Osteocyte (in vitro differentiated cells): ENCODE measurements around the gene DLG2. TPM values are rescaled to one million over a fixed set of nuclear protein-coding genes. Genes with fewer than 3 reads are reported as not detected.

Experiments
- DNase-seq: peaks from one replicate; pipeline ENCODE4 v3.0.0; 2021; ENCODE audit warnings: mixed read lengths; ENCODE audit not compliant: unreplicated experiment; ENCODE audit errors: extremely low spot score
- H3K27ac Mint-ChIP-seq: one replicate; pipeline ENCODE4 v1.8.0; 2021; ENCODE audit warnings: mild to moderate bottlenecking, mixed read lengths; ENCODE audit not compliant: unreplicated experiment
- H3K27me3 Mint-ChIP-seq: one replicate; pipeline ENCODE4 v1.8.0; 2021; ENCODE audit warnings: mixed read lengths; ENCODE audit not compliant: unreplicated experiment
- H3K36me3 Mint-ChIP-seq: one replicate; pipeline ENCODE4 v1.8.0; 2021; ENCODE audit warnings: mixed read lengths; ENCODE audit not compliant: unreplicated experiment
- H3K4me1 Mint-ChIP-seq: one replicate; pipeline ENCODE4 v1.8.0; 2021; ENCODE audit warnings: mixed read lengths; ENCODE audit not compliant: unreplicated experiment
- H3K4me3 Mint-ChIP-seq: one replicate; pipeline ENCODE4 v1.8.0; 2021; ENCODE audit warnings: mild to moderate bottlenecking, moderate library complexity, mixed read lengths; ENCODE audit not compliant: unreplicated experiment
- H3K9me3 Mint-ChIP-seq: one replicate; pipeline ENCODE4 v1.8.0; 2021; ENCODE audit warnings: mixed read lengths; ENCODE audit not compliant: unreplicated experiment
- total RNA-seq: library from RNA; stranded (reverse); gene quantifications from 2 replicates; pipeline ENCODE4 v1.2.1, GENCODE V29; 2021
- TF ChIP-seq, protein P1 (sequence below): fragments of 200-600 bp; sonication (generic); IDR thresholded peaks from 2 replicates; pipeline ENCODE4 v1.5.0; 2021; ENCODE audit warnings: antibody characterized with exemption, mild to moderate bottlenecking, moderate library complexity

DLG2 gene
- total RNA-seq, 1 donor from 2014 or later, result 2.1 TPM

DNA sequence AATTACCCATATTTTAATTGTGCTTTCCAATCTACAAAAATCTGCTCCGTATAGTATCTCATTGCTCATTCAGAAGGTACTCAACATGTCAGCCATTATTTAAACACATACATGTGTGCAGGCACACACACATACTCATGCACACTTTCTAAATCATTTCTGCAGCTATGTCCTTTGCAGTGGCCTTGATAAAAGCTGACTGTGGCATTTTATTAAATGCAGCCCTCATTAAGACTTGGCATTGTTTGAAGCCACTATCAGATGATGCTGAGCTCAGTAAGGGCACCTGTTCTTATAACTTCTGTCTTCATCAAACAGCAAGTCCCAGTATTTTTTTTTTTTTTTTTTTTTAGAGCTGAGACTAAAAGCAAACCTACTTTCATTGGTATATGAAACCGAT, 1269.1 kb downstream of the DLG2 start:
- Mint-ChIP-seq H3K4me1 (no peaks in the 10 kb centered on the region), H3K27ac (no peak overlapping the region), H3K4me3 (no peak overlapping the region), H3K36me3 (no peaks in the 10 kb centered on the region), H3K9me3 (no peaks in the 10 kb centered on the region), H3K27me3 (peaks cover 2% of the 10 kb centered on the region)
- TF ChIP-seq, protein P1, sequence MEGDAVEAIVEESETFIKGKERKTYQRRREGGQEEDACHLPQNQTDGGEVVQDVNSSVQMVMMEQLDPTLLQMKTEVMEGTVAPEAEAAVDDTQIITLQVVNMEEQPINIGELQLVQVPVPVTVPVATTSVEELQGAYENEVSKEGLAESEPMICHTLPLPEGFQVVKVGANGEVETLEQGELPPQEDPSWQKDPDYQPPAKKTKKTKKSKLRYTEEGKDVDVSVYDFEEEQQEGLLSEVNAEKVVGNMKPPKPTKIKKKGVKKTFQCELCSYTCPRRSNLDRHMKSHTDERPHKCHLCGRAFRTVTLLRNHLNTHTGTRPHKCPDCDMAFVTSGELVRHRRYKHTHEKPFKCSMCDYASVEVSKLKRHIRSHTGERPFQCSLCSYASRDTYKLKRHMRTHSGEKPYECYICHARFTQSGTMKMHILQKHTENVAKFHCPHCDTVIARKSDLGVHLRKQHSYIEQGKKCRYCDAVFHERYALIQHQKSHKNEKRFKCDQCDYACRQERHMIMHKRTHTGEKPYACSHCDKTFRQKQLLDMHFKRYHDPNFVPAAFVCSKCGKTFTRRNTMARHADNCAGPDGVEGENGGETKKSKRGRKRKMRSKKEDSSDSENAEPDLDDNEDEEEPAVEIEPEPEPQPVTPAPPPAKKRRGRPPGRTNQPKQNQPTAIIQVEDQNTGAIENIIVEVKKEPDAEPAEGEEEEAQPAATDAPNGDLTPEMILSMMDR, result no peak
- no peak for DNase-seq

DNA sequence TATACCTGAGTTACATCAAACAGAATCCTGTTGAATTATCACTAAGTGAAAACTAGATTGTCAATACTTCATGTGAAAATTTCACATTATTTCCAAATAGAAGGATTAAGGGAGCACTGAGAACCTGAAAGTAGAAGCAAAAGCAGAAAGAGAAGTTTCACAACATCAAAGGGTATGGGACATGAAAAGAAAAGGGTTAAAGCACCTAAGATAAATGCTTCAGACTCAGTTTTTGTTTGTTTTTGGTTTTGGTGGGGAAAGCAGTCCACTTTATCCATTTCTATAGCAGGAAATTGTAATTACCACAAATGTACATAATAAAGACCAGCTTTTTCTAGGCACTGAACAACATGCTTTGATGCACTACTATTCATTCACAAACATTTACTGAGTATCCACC, 1271.2 kb downstream of the DLG2 start:
- Mint-ChIP-seq H3K9me3 (no peaks in the 10 kb centered on the region), H3K27me3 (peaks cover 2% of the 10 kb centered on the region), H3K36me3 (no peaks in the 10 kb centered on the region), H3K27ac (no peak overlapping the region), H3K4me1 (no peaks in the 10 kb centered on the region), H3K4me3 (no peak overlapping the region)
- no peak for DNase-seq
- TF ChIP-seq, protein P1, result no peak

DNA sequence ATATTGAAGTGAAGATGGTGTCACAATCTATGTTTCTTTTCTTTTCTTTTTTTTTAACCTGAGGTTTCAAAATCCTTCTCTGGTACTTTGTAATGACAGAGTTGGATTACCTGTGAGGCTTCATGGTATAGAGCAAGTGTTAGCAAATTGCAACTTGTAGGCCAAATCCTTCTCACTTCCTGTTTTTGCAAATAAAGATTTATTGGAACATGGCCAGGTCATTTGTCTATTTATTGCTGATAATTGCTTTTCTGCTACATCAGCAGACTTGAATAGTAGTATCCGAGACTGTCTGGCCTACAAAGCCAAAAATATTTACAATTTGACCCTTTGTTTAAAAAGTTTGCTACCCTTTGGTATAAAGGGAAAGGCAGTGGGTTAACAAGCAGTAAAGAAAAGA, 1281.5 kb downstream of the DLG2 start:
- TF ChIP-seq, protein P1, result no peak
- no peaks in the 10 kb centered on the region for H3K9me3 Mint-ChIP-seq
- H3K4me3 Mint-ChIP-seq, result no peak overlapping the region
- H3K4me1 Mint-ChIP-seq, result no peaks in the 10 kb centered on the region
- DNase-seq, result no peak
- H3K36me3 Mint-ChIP-seq, result no peaks in the 10 kb centered on the region
- H3K27me3 Mint-ChIP-seq, result no peaks in the 10 kb centered on the region
- H3K27ac Mint-ChIP-seq, result no peak overlapping the region

DNA sequence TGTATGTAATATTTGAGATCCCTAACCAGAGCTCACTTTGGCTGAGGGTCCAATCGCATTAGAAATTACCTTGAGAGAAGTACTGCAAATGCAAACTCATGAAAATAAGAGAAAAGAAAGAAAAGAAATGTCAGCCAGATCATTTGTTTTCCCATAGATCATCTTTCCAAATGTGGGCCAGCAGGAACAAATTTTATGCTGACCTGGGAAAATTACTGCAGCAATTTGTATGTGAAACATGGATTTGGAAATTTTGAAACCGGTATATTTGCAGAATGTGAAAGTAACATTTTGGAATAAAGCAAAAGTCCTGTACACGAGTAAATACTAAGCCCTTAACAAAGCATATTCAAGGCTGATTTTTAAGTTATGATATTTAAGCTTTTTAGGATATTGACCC, 1282.1 kb downstream of the DLG2 start:
- no peaks in the 10 kb centered on the region for H3K4me1 Mint-ChIP-seq
- TF ChIP-seq, protein P1, result no peak
- H3K4me3 Mint-ChIP-seq, result no peak overlapping the region
- no peaks in the 10 kb centered on the region for H3K27me3 Mint-ChIP-seq
- no peak for DNase-seq
- no peaks in the 10 kb centered on the region for H3K9me3 Mint-ChIP-seq
- no peaks in the 10 kb centered on the region for H3K36me3 Mint-ChIP-seq
- H3K27ac Mint-ChIP-seq, result no peak overlapping the region

DNA sequence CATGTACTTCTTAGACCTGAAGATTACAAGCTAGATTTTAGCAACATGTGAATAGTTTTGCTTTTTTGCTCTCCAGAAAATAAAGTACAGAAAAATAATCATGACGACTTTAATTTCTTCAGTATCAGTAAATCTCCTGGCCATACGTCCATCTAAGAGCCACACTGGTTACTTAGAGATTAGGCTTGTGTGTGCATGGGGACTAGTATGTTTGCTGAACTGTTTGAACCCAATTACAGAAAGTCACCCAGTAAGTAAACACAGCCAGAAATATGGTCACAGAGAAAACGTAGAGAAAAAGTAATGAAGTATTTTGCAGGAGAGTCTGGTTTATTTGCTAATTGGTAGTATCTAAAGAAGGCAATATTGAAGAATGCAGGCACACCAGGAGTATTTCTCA, 1287.3 kb downstream of the DLG2 start:
- Mint-ChIP-seq H3K4me1 (no peaks in the 10 kb centered on the region), H3K9me3 (no peaks in the 10 kb centered on the region), H3K27me3 (no peaks in the 10 kb centered on the region), H3K4me3 (no peak overlapping the region), H3K27ac (no peak overlapping the region), H3K36me3 (no peaks in the 10 kb centered on the region)
- TF ChIP-seq, protein P1, result no peak
- DNase-seq, result no peak
